GM18498 (cell line): Measurements from ENCODE around the gene SAMD7.

Experiments
- ATAC-seq: cut with Tn5 transposase; IDR thresholded peaks from one replicate; pipeline ENCODE4 v1.9.1; 2021; ENCODE audit warnings: mild to moderate bottlenecking, moderate library complexity; ENCODE audit not compliant: unreplicated experiment

Gene SAMD7

DNA sequence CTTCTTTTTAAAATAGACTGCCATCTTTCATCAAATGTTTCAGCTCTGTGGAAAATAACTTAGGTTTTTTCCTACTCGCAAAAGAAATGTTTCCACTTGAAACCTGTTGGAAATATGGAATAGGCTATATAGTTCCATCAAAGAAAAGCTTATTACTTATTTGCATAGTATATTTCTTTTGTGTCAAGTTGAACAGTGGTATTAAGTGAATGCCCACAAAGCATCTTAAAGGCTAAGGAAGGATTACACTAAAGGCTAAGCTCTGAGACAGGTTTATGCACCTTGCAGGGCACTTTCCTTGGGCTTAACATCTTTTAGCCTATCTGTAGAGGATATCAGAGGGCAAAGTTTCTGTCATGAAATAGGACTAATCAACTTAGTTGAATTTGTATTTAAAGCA lies at the start of gene SAMD7:
TSS of gene SAMD7 (plus strand) at position 301 of the 400 bp plus-strand sequence. CDS start 7,927 bp downstream, outside the sequence.
- ATAC-seq = no peak

GRCh38 chr3:169861871-169862270 lies 49.5 kb upstream of the SAMD7 start:
- no peak for ATAC-seq

GRCh38 chr3:169863458-169863899 lies 47.9 kb upstream of the SAMD7 start:
- ATAC-seq = peak; percentile 61

GRCh38 chr3:169864270-169864669 lies 47.1 kb upstream of the SAMD7 start:
- ATAC-seq = no peak

DNA sequence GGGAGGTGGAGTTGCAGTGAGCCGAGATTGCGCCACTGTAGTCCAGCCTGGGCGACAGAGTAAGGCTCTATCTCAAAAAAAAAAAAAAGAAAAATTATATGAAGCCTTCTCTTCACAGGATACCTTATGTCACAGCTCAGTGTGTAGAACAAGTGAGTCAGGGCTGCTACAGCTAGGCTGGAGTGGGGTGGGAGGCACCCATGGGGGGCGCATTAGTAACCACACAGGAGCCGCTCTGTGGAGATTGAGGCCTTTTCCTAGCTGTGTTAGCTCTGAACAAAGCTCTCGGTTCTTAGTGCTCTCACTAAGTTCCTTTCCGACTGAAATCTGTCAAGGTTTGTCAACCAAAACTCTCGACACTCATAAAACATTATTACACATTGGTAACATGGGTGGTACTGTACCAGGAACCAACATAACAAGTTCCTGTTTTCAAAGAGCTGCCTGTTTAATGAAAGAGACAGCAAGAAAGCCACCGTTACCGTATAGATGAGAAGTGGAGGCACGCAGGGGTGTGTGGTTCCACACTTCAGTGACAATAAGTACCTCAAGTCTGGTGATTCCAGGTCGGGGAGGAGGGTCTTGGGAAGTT lies 46.1 kb upstream of the SAMD7 start:
- ATAC-seq = peak; percentile 66

GRCh38 chr3:169867584-169868210 lies 43.7 kb upstream of the SAMD7 start:
- no peak for ATAC-seq

- no peak for ATAC-seq
Measured at GRCh38 chr3:169868369-169868768, 43.0 kb upstream of the SAMD7 start.

- ATAC-seq = no peak
Measured at GRCh38 chr3:169869484-169870220, 41.7 kb upstream of the SAMD7 start, which contains the start of gene LRRC31. LRRC31 (minus strand) TSS chr3:169869935; CDS start chr3:169869807, 128 bp downstream.

DNA sequence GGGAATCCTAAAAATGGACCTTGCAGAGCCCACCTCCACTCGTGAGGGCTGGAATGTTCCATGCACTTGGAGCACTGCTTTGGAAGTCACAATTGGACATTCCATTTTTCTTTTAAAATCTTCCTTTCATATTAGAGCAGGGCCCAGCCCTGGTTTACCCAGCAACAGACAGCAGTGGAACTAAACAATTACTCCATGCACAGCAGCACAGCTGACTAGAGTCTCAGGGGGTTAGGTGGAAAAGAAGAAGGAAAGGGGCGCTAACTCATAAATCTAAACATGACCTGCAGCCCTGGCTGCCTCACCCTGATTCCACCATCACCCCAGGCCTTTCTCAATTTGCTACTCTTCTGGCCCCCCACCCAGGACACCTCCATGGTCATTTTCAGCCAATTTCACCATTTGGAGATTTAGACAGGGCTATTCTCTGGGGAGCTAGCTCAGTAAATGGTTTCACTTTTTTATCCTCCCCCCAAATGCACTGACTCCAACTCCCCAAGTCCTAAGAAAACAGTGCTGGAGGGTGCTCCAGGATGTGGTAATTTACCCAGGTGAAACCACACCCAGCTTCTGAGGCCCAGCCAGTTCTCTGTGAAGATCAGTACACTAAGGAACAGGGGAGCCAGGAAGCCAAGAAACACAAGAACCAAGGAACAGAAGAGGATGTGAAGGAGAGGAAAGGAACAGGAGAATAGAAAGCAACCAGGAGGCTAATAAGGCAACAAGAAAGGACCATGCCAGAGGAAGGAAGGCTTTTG lies 40.1 kb upstream of the SAMD7 start:
- no peak for ATAC-seq

DNA sequence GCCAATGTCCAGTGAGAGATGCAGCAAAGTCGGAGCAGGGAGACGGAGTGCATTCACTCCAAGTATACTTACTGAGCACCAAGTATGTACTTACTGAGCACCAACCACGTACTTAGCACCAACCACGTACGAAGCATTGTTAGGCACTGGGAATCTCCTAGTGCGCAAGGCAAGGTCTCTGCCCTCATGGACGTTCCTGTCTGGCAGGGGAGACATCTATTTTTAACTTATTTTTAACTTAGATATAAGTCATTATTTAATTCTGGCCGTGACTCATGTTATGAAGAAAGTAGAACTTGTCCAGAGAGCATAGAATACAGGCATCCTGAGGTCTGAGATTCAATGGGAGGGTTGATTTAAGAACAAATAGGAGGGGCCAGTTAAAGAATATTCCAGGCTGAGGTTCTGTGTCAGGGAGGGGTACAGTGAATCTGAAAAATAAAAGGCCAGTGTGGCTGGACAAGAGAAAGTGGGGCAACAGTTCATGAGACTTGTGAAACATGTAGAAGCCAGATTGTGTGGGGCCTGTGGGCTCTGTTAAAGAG lies 32.3 kb upstream of the SAMD7 start:
- no peak for ATAC-seq

DNA sequence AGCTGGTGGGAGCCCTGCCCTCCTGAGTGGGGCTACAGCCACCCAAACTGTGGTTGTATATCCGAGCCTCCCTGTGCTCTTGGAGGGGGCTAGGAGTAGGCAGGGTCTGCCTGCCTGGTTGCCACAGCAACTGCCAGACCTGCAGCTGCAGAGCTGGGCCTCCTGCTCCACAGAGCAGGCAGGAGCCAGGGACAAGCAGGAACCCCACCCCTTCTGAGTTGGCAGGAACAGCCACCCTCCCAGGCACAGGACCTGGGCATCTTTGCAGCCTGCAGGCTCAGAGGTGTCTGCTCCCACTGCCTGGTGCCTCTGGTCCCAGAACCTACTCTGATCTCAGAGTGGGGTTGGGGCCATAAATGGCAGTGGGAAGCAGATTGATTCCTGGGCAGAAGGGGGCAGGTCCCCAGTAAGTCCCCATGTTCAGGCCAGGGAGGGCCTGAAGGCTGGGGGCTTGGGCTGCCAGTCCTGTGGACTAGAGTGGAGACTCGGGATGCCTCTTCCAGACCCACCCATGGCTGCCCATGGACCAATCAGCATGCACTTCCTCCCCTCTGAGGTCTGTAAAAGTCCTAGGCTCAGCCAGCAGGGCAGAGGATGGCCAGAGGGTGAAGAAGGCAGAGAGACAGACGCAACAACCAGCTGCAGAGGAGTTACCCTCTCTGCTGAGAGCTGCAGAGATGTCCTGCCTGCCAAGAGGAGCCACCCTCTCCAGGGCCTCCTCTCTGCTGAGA lies 31.4 kb upstream of the SAMD7 start:
- no peak for ATAC-seq

- no peak for ATAC-seq
Measured at GRCh38 chr3:169880576-169881250, 30.7 kb upstream of the SAMD7 start.

DNA sequence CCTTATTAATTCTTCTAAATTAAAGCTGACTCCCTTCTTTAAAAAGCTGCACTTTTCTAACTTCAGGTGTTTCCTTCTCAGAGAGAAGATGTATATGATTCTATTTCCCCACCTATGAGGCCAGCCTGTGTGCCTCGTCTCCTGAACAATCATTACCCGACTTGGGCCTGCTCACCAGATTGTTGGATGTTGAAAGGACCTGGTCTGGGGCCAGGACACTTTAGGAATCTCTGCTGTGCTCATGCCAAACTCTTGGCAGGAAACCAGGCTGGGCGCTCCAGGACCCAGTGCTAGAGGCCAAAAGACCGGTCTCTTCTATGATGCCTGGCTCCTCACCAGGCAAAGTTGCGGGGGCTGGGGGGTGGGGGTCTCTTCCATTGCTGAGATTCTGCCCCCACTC lies 24.7 kb upstream of the SAMD7 start:
- no peak for ATAC-seq

DNA sequence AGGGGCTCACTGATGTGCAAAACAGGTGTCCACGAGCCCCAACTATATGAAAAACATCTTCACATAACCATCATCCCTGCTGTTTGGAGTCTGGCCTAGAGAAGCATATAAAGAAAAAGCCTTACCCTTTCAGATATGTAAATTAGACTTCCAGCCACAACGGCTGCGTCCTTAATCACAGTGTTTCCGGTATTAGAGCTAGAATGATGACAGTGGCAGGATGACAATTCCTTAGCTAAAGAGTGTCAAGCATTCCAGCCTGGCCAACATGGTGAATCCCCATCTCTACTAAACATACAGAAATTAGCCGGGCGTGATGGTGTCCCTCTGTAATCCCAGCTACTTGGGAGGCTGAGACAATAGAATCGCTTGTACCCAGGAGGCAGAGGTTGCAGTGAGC lies 19.5 kb upstream of the SAMD7 start:
- no peak for ATAC-seq

DNA sequence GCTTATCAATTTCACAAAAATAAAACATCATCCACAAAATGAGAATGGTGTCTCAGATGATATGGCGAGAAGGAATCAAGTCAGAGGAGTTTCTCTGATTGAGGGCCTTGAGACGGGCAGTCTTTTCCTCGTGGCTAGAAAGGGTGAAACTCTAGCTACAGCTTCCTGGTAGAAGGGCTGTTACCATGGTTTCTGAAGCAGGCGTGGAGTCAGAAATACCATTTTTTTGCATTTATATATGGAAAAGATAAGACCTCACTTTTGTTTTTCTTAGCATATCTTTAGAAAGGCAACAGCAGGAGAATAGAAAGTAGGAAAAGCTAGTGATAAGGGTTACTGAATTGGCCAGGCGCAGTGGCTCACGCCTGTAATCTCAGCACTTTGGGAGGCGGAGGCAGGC lies 17.3 kb upstream of the SAMD7 start:
- no peak for ATAC-seq

- no peak for ATAC-seq
Measured at GRCh38 chr3:169895072-169895471, 16.3 kb upstream of the SAMD7 start.

DNA sequence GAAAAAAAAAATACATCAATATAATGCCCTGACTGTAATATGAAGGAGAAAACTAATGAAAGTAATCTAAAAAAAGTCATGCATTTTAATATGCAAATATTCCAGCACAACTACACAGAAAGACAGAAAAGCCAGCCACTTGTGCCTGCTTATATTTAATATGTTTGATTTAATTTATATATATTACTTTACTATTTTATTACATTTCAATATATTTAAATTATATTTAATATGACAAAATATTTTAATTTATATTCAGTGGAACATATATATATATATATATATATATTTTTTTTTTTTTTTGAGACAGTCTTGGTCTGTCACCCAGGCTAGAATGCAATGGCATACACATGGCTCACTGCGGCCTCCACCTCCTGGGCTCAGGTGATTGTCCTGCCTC lies 14.1 kb upstream of the SAMD7 start:
- ATAC-seq = no peak

GRCh38 chr3:169901453-169901852 lies 9.9 kb upstream of the SAMD7 start:
- ATAC-seq = no peak

GRCh38 chr3:169905404-169905803 lies 6.0 kb upstream of the SAMD7 start:
- no peak for ATAC-seq

DNA sequence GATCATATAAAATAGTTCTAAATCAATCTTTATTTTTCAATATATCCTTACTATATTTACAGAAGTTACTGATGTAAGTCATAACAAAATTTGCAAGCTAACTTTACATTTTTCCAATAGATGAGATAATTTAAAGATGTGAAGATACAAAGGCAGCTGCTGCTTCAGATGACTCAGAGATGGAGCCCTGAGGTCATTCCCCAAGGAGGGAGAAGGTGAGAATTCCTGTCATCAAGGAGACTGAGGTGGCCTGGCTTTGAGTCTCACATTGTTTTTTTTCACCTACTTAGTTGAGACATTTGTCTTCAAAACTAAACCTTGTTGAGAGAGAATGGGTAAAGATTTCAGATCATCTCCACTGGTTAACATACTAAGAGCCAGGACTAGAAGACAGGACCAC lies 3.9 kb upstream of the SAMD7 start:
- no peak for ATAC-seq
